Sigmoid colon (tissue), 3 donors: ENCODE measurements around the gene ASB7.

Source experiments
- CTCF ChIP-seq, 4 experiments: fragments of 450-650 bp in 3 of 4; fragments of 200-600 bp in 1 of 4; IDR thresholded peaks; one replicate each; pipeline ENCODE4 v1.5.1; 2016 to 2019; ENCODE audit warnings: antibody characterized with exemption in 4 of 4, mild to moderate bottlenecking in 3 of 4, moderate library complexity in 2 of 4
- POLR2A ChIP-seq, 2 donors: fragments of 450-650 bp; IDR thresholded peaks; one replicate each; pipeline ENCODE4 v1.6.1; 2016; ENCODE audit warnings: antibody characterized with exemption in 2 of 2, mild to moderate bottlenecking in 2 of 2, moderate library complexity in 2 of 2

GRCh38 chr15:100692246-100692645 lies 89.9 kb downstream of the ASB7 start:
- TF ChIP-seq POLR2A (IDR thresholded peaks at IDR 0.05) = no peak
- TF ChIP-seq CTCF (IDR thresholded peaks at IDR 0.05) = no peak
